Ovary (tissue), 3 donors: Measurements from ENCODE around the gene DIP2C.

ENCODE experiments used
- EP300 ChIP-seq: sonication (generic); formaldehyde crosslinking; IDR thresholded peaks from one replicate; pipeline ENCODE4 v1.6.1; 2017; ENCODE audit warnings: antibody characterized with exemption
- TF ChIP-seq, protein P1 (sequence below), 3 donors: fragments of 450-650 bp in 2 of 3; fragments of 200-600 bp in 1 of 3; IDR thresholded peaks; one replicate each; pipeline versions ENCODE4 v1.5.1 to v1.8.0; 2016 to 2022; ENCODE audit warnings: antibody characterized with exemption in 3 of 3, mild to moderate bottlenecking in 1 of 3
- donor health status: DM: no; HTN: no; CAD: no.

DNA sequence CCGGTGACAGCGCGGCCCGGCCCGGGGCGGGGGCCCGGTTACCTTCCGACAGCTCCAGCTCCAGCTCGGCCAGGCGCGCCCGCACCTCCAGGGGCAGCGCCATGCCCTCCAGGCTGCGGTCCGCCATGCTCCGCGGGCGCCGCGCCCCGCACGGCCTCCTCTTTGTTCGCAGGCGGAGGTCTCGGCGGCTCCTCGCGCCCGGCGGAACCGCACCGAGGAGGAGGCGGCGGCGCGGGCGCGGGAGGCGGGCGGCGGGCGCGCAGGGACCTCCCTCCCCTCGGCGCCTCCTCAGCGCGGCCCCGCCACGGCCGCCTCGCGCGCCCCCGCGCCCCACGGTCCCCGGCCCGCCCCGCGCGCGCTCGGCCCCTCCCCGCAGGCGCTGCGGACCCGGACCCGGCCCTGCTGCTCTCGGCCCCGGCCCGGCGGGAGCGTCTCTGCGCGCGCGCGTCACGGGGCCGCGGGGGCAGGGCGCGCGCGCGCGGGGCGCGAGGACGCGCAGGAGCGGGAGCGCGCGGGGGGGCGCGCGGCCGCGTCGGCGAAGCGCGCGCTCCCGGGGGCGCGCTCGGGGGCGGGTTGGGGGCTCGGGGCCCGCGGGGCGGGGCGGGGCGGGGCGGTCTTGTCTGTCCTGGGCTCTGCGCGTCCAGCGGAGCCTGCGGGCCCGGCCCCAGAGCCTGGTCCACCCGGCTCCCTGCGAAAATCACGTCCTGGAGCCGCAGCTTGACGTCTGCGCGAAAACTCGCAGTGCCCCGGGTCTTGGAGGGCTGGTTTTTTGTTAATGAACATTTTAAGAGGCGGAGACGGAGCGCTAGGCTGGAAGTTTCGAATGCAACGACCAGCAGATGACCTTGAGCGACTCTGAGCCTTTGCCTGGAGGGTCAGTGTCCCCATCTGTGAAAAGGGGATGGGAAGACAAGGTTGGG, at the start of gene DIP2C:
- TF ChIP-seq, protein P1, sequence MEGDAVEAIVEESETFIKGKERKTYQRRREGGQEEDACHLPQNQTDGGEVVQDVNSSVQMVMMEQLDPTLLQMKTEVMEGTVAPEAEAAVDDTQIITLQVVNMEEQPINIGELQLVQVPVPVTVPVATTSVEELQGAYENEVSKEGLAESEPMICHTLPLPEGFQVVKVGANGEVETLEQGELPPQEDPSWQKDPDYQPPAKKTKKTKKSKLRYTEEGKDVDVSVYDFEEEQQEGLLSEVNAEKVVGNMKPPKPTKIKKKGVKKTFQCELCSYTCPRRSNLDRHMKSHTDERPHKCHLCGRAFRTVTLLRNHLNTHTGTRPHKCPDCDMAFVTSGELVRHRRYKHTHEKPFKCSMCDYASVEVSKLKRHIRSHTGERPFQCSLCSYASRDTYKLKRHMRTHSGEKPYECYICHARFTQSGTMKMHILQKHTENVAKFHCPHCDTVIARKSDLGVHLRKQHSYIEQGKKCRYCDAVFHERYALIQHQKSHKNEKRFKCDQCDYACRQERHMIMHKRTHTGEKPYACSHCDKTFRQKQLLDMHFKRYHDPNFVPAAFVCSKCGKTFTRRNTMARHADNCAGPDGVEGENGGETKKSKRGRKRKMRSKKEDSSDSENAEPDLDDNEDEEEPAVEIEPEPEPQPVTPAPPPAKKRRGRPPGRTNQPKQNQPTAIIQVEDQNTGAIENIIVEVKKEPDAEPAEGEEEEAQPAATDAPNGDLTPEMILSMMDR (IDR thresholded peaks at IDR 0.05): no peak
- no peak for TF ChIP-seq EP300
